NB4 (cell line): Measurements from ENCODE around the gene GLIPR1L2.
"Not testable (repeated sequence)": the region's sequence is repeated elsewhere in the genome, so short reads cannot be mapped to it uniquely, and the experiment has no call there.

Experiments used
- DNase-seq: peaks from one replicate; pipeline ENCODE4 v3.0.0; 2010; ENCODE audit warnings: low read depth
- H3K4me3 ChIP-seq: one replicate; pipeline ENCODE4 v1.5.1; 2011; ENCODE audit warnings: mild to moderate bottlenecking, low read depth, low read length, moderate library complexity
- MYC ChIP-seq: IDR thresholded peaks from 2 replicates; pipeline ENCODE4 v1.6.1; 2011; ENCODE audit warnings: low read depth, low read length
- POLR2A ChIP-seq: IDR thresholded peaks from 2 replicates; pipeline ENCODE4 v1.6.1; 2011; ENCODE audit warnings: mild to moderate bottlenecking; ENCODE audit not compliant: insufficient read length; ENCODE audit errors: extremely low read depth
- TF ChIP-seq, protein P1 (sequence below): IDR thresholded peaks from one replicate; pipeline ENCODE4 v1.5.1; 2012; ENCODE audit warnings: low read depth, low read length
- TF ChIP-seq, protein P2 (sequence below): IDR thresholded peaks from 2 replicates; pipeline ENCODE4 v1.6.1; 2011; ENCODE audit warnings: low read depth, low read length

The GLIPR1L2 gene

DNA sequence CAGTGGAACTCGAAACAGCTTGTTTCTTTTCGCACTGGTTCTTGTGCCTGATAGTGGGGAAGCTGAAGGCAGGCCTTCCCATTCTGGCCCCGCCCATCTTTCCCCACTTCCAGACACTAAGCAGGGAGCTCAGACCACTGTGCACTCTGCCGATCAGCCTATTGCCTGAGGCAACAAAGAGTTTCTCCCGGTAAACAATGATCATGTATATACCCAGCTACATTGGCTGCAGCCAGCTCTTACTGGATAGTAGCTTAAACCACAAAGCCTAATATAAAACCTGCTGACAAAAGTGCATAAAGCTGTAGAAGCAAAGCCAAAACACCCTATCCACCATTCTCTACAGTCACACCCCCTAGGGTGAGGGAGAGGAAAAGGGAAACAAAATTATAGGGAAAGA lies 65.0 kb downstream of the GLIPR1L2 start:
- TF ChIP-seq, protein P1, sequence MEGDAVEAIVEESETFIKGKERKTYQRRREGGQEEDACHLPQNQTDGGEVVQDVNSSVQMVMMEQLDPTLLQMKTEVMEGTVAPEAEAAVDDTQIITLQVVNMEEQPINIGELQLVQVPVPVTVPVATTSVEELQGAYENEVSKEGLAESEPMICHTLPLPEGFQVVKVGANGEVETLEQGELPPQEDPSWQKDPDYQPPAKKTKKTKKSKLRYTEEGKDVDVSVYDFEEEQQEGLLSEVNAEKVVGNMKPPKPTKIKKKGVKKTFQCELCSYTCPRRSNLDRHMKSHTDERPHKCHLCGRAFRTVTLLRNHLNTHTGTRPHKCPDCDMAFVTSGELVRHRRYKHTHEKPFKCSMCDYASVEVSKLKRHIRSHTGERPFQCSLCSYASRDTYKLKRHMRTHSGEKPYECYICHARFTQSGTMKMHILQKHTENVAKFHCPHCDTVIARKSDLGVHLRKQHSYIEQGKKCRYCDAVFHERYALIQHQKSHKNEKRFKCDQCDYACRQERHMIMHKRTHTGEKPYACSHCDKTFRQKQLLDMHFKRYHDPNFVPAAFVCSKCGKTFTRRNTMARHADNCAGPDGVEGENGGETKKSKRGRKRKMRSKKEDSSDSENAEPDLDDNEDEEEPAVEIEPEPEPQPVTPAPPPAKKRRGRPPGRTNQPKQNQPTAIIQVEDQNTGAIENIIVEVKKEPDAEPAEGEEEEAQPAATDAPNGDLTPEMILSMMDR: no peak
- TF ChIP-seq MYC: no peak
- TF ChIP-seq, protein P2, sequence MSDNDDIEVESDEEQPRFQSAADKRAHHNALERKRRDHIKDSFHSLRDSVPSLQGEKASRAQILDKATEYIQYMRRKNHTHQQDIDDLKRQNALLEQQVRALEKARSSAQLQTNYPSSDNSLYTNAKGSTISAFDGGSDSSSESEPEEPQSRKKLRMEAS: no peak
- no peak overlapping the region for H3K4me3 ChIP-seq
- DNase-seq: no peak

DNA sequence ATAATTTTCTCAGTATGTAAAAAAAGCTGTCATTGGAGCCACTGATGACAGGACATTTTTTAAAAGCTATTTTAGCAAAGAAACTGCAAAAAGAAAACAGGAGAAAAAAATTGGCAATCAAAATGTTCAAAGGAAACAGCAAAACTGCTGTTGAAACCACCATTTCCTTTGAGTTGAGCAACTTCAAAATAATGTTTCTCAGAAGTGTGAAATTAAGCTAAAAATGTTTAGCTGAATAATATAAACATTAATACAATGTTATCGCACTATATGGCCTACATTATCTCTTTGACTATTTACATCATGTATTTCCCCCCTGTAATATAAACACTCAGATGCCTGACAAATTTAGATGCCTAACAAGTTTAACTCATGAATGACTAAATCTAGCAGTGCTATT lies 66.3 kb downstream of the GLIPR1L2 start:
- TF ChIP-seq POLR2A (no peak), MYC (no peak)
- TF ChIP-seq, protein P1: no peak
- TF ChIP-seq, protein P2: no peak
- no peak overlapping the region for H3K4me3 ChIP-seq
- DNase-seq: no peak

DNA sequence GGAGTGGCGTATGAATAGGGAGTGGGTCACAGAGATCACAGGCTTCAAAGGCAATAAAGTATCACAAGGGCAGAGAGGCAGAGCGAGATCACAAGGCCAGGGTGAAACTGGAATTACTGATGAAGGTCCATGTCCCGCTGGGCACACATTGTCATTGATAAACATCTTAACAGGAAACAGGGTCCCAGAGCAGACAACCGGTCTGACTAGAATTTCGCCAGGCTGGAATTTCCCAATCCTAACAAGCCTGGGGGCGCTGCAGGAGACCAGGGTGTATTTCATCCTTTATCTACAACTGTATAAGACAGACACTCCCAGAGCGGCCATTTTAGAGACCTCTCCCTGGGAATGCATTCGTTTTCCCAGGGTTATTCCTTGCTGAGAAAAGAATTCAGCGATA lies 67.0 kb downstream of the GLIPR1L2 start:
- DNase-seq, H3K4me3 ChIP-seq: not testable (repeated sequence)

DNA sequence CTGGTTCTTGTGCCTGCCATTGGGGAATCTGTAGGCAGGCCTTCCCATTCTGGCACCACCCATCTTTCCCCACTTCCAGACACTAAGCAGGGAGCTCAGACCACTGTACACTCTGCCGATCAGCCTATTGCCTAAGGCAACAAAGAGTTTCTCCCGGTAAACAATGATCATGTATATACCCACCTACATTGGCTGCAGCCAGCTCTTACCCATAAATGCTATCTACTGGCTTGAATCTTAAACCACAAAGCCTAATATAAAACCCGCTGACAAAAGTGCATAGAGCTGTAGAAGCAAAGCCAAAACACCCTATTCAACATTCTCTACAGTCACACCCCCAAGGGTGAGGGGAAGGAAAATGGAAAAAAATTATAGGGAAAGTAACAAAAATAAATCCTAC lies 68.9 kb downstream of the GLIPR1L2 start:
- no peak for DNase-seq
- H3K4me3 ChIP-seq: no peak overlapping the region
- TF ChIP-seq, protein P2: no peak
- TF ChIP-seq, protein P1: no peak
- no peak for TF ChIP-seq POLR2A
- no peak for TF ChIP-seq MYC

DNA sequence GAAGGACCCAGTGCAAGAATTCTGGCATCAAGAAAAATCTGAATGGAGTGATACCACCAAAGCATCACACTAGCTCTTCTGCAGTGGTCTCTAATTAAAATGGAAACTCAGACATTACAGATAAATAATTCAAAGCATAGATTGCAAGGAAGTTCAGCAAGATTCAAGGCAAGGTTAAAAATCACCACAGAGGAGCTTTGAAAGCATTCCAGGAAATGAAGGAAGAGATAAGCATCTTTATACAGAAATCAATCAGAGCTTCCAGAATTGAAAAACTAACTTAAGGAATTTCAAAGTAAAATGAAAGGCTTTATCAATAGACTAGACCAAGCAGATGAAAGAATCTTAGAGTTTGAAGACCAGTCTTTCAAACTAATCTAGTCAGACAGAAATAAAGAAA lies 69.3 kb downstream of the GLIPR1L2 start:
- no peak overlapping the region for H3K4me3 ChIP-seq
- TF ChIP-seq POLR2A (no peak), MYC (no peak)
- TF ChIP-seq, protein P2: no peak
- TF ChIP-seq, protein P1: no peak
- no peak for DNase-seq

DNA sequence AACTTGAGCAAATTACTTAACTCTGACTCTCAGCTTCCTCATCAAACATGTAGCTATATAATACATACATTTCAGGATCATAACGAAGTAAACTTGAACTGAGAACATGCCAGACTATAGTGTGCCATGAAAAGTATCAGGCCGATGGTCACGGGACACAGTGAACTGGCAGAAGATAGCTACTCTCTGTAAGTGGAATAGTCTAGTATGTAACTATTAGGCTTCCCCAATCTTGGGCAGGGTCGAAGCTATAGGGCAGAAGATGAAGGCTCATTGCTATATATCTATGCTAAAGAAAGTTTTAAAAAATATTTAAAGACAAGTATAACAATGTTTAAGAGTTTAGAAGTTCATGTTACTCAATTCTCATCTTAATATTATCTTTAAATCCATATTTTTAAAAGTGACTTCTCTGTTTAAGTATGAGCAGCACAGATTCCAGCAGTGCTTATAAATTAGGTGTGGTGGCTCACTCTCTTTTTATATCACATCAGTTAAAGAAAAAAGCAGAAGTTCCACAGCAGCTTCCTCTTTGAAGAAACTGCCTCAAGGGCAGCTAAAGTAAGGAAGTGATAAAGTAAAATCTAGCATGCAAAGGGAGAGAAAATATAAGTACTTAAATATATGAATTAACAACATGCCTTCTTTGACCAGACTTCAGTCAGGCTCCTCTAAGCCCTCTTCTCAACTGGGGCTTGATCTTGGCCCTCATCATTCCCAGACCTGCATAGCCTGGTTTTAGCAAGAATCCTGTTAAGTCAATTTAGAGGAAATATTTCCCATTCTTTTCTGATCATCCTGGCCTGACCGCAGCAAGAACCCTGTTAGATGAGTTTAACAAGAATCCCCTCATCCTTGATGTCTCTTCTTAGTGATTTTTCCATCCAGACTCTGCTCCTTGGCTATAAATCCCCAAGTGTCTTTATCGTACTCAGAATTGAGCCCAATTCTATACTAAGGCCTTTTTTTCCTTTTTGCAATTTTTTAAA lies 81.3 kb downstream of the GLIPR1L2 start:
- DNase-seq: peak; percentile 87
- TF ChIP-seq MYC (no peak), POLR2A (no peak)
- TF ChIP-seq, protein P1: no peak
- TF ChIP-seq, protein P2: no peak
- H3K4me3 ChIP-seq: no peak overlapping the region
